SH-SY5Y (cell line): ENCODE results near the gene ZNRF3.

Experiments
- GATA2 ChIP-seq: IDR thresholded peaks from 2 replicates; pipeline ENCODE4 v1.6.1; 2011; ENCODE audit warnings: mild to moderate bottlenecking, low read depth, low read length
- GATA3 ChIP-seq: IDR thresholded peaks from 2 replicates; pipeline ENCODE4 v1.6.1; 2011; ENCODE audit warnings: low read depth, mild to moderate bottlenecking, low read length, moderate library complexity

DNA sequence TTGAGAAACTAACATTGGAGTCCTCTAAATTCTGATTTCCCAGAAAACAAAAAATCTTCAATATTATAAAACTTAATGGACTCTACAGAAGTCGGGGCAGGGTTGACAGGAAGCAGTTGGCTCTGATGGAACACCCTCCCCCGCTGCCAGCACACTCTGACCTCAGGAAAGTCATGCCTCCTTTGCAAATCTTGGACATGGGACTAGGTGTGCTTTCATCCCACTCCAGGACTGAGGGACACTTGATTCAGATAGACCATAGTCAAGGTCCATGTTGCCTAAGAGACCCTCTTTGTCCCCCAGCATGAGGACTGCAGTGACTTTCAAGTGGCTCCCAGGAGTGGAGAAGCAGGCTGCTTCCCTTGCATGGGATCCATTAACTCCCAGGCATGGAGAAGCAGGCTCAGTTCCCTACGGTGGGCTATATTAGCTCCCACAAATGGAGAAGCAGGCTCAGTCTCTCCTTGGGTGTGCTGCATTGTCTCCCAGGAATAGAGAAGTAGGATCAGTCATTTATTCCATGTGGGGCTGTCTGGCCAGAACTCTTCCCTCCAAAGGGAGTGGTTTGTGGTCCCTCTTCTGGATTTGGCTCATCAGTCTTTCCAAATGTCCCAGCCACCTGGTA, 139.9 kb downstream of the ZNRF3 start:
- TF ChIP-seq GATA2 (no peak), GATA3 (no peak)
